ENCODE data around the gene ADGRL1.
"Not testable (repeated sequence)": the region's sequence is repeated elsewhere in the genome, so short reads cannot be mapped to it uniquely, and the experiment has no call there.

- TF ChIP-seq CTCF (IDR thresholded peaks at IDR 0.05 in 8 of 11, conservative IDR thresholded peaks at IDR 0.05 in 3 of 11); POLR2AphosphoS5 (IDR thresholded peaks at IDR 0.05): not testable (repeated sequence)
Observed at GRCh38 chr19:14253822-14254599, 48.0 kb upstream of the ADGRL1 start.

All from spleen (tissue), 7 donors.